Activated CD4-positive, alpha-beta T cell treated with anti-CD3 and anti-CD28 coated beads for 36 hours (primary cell): ENCODE results near the gene OR52I2. TPM values are rescaled to one million over a fixed set of nuclear protein-coding genes. Genes with fewer than 3 reads are reported as not detected.

ENCODE experiments used
- ATAC-seq: fragments of 200-7000 bp; cut with Tn5 transposase; one replicate; pipeline ENCODE4 v1.10.0; 2021; ENCODE audit warnings: mild to moderate bottlenecking, moderate library complexity
- CTCF ChIA-PET: fragments of 350-600 bp; sonication (Branson Sonifier 250); formaldehyde crosslinking; loops from one replicate; lab custom pipeline; 2021; ENCODE audit warnings: antibody characterized with exemption; lab: Charles Lee
- POLR2A ChIA-PET: fragments of 350-600 bp; sonication (Branson Sonifier 250); formaldehyde crosslinking; loops from one replicate; lab custom pipeline; 2021; ENCODE audit warnings: antibody characterized with exemption, inconsistent platforms; lab: Charles Lee
- DNase-seq: peaks from one replicate; pipeline ENCODE4 v3.0.0-alpha.2; 2020
- H3K27ac Mint-ChIP-seq: one replicate; pipeline ENCODE4 v1.8.0; 2021; ENCODE audit warnings: mixed read lengths
- H3K27me3 Mint-ChIP-seq: one replicate; pipeline ENCODE4 v1.8.0; 2021; ENCODE audit warnings: mixed read lengths
- H3K36me3 Mint-ChIP-seq: one replicate; pipeline ENCODE4 v1.8.0; 2021; ENCODE audit warnings: low read depth, mixed read lengths
- H3K4me1 Mint-ChIP-seq: one replicate; pipeline ENCODE4 v1.8.0; 2021; ENCODE audit warnings: mixed read lengths
- H3K4me3 Mint-ChIP-seq: one replicate; pipeline ENCODE4 v1.8.0; 2021; ENCODE audit warnings: mild to moderate bottlenecking, moderate library complexity, mixed read lengths
- H3K9me3 Mint-ChIP-seq: one replicate; pipeline ENCODE4 v1.8.0; 2021; ENCODE audit warnings: low read depth, mixed read lengths
- intact Hi-C, 2 experiments: fragments of 100-400 bp; cut with DNase I in 1 of 2; cut with micrococcal nuclease in 1 of 2; formaldehyde crosslinking; loops; one replicate each; pipeline versions ENCODE4 v1.14.2 to v1.15.1; 2022 to 2024; cut with DNase I, micrococcal nuclease
- total RNA-seq, 2 experiments: library from RNA; stranded (reverse); gene quantifications; one replicate each; pipeline ENCODE4 v1.2.3, GENCODE V29; 2021

The OR52I2 gene
- total RNA-seq, 2 experiments from 2014 or later: not detected

- POLR2A ChIA-PET: no interaction called here
- intact Hi-C loops: no loop called here
Observed at GRCh38 chr11:4642043-4642442, 60.5 kb downstream of the OR52I2 start.

More at GRCh38 chr11:4642043-4642442, 60.5 kb downstream of the OR52I2 start:
- Mint-ChIP-seq H3K4me3 (no peak overlapping the region), H3K36me3 (no peaks in the 10 kb centered on the region), H3K27ac (no peak overlapping the region), H3K9me3 (no peaks in the 10 kb centered on the region), H3K27me3 (peaks cover 11% of the 10 kb centered on the region), H3K4me1 (no peaks in the 10 kb centered on the region)
- DNase-seq (no peak), ATAC-seq (no peak)
- CTCF ChIA-PET: no interaction called here

Other genes starting within 250 kb of the OR52I2 start
- not detected for gene OR52B4, start 213.4 kb upstream of the OR52I2 start, total RNA-seq
- 10 to 100 TPM; 45.6 to 66.6 TPM for gene TRIM21, start 188.0 kb upstream of the OR52I2 start, total RNA-seq
- gene OR52K2, start 132.4 kb upstream of the OR52I2 start, total RNA-seq: under 1 TPM in 1 of 2 experiments, not detected in 1; 0.18 TPM
- gene OR52K1, start 99.1 kb upstream of the OR52I2 start, total RNA-seq: under 1 TPM in 1 of 2 experiments, not detected in 1; 0.07 TPM
- not detected for gene OR52M1, start 36.6 kb upstream of the OR52I2 start, total RNA-seq
- not detected for gene OR52I1, start 12.3 kb downstream of the OR52I2 start, total RNA-seq
- gene TRIM68, start 26.5 kb downstream of the OR52I2 start, total RNA-seq: 1 to 10 TPM; 8.9 to 9.2 TPM
- not detected for gene OR51D1, start 55.7 kb downstream of the OR52I2 start, total RNA-seq
- not detected for gene OR51E1, start 62.2 kb downstream of the OR52I2 start, total RNA-seq
- not detected for gene OR51E2, start 116.1 kb downstream of the OR52I2 start, total RNA-seq
- not detected for gene MMP26, start 123.0 kb downstream of the OR52I2 start, total RNA-seq
- gene OR51F1, start 188.2 kb downstream of the OR52I2 start, total RNA-seq: not detected
- not detected for gene OR52R1, start 222.6 kb downstream of the OR52I2 start, total RNA-seq
- not detected for gene OR51F2, start 239.6 kb downstream of the OR52I2 start, total RNA-seq